Right kidney (tissue), 1 donor: ENCODE results near the gene AAGAB.

Source experiments
- DNase-seq: peaks from one replicate; pipeline ENCODE4 v3.0.0-alpha.2; 2016

AAGAB gene

DNA sequence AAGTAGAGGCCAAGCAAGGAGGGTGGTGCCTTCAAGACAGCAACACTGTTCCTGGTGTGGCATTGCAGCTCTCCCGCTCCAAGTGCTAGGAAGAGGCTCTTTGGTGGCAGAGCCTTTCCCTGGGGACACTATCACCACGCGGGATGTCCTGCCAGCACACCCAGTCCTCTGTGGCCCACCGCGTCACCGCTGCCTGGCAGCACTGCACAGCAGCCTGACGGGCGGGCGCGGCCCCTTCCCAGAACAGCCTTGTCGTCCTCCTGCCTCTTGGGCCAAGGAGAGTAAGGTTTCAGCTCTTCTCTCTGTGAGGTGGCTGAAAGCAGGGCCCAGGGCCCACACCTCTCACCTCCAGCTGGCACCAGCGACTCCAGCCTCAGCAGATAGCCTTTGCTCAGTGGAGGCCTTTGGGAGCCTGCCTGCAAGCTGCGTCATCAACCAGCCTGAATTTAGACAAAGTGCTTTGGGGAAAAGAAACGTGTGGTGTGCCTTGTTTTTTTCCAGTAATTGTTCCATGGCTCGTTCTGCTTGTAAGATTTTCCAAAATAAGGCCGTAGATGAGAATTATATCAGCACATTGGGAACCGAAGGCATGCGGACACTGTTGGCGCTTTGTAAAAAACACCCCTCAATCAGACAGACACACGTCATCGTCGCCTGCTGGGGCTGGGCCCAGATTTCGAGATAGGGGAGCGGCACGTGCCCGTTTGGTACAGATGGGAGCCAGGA is 65.0 kb downstream of the AAGAB start:
- no peak for DNase-seq

DNA sequence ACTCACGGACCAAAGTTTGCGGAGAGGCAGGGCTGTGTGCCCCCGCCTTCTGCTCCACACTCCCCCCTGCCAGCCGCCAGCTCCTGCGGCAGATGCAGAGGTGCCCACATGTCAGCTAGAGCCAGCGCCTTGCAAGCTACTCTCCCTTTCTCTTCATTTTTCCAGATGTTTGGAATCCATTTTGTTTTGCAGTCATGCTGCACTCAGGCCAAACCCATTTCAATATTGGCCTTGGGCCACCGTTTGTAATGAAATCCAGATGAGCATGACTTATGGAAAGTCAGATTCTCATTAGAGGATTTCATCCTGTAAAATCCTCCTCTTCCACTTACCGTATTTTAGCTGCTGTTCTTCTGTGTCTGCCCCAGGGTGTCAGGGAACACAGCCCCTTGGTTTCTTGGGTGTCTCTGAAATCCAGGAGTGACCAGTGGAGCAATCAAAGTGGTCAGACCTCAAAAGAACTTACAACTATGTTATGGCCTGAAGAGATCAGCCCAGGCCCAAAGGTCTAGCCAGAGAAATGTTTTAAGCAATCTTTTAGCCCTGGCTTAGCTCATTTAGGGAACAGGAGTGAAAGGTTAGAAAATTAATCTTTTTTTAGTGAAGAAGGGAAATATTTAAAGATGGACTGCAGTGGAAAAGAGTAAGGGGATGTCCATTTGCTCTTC is 65.8 kb downstream of the AAGAB start:
- no peak for DNase-seq

DNA sequence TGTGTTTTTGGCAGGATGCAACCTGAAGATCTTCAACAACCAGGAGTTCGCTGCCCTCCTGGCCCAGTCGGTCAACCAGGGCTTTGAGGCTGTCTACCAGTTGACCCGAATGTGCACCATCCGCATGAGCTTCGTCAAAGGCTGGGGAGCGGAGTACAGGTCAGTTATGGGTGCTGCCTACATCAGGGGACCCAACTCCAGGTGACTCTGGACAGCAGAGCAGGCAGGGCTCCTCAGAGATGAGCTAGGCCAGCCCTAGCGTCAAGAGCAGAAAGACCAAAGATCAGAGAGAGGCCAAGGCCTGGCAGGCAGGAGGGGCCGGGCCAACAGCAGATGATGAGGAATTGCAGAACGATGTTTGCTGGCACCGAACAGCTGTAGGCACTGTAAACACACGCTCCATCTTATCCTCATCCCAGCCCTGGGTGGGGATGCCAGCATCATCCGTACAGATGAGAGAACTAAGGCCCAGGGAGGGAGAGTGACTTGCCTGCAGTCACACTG is 67.1 kb downstream of the AAGAB start:
- DNase-seq: no peak

DNA sequence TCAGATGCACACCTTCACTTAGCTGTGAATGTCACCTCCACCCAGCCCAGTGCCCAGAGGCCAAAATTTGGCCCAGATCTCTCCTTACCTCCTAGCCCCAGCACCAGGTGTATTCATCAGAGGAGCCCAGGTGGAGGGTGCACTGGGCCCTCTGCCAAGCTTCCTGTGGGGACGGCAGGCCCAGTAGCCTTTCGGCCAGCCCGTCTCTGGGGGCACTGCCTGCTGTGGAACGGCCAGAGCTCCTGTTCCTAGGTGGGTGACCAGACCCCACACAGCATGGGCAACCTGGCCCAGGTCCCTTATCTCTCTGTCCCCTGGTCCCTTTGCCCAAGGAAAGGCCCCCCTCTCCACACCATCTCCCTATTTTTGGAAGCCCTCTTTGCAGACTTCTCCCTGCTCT is 67.8 kb downstream of the AAGAB start:
- DNase-seq: no peak

DNA sequence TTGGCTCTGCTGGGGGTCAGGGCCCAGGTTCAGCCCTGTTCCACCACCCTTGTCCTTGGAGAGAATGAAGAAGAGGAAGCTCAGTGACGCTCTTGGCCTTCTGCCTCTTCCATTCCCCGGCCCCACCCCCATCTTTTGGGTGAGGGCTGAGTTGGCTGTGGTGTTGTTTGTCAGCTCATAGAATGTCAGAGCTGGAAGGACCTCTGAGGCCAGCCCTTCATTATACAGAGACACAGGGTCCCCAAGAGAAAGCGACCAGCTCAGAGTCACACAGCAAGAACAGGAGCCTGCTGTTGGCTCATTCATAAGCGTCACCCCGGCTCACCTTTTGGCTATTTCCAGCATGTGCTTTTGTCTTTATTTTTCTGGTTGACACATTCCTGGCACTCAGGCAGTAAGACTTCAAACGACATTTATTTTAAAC is 68.2 kb downstream of the AAGAB start:
- DNase-seq: no peak

DNA sequence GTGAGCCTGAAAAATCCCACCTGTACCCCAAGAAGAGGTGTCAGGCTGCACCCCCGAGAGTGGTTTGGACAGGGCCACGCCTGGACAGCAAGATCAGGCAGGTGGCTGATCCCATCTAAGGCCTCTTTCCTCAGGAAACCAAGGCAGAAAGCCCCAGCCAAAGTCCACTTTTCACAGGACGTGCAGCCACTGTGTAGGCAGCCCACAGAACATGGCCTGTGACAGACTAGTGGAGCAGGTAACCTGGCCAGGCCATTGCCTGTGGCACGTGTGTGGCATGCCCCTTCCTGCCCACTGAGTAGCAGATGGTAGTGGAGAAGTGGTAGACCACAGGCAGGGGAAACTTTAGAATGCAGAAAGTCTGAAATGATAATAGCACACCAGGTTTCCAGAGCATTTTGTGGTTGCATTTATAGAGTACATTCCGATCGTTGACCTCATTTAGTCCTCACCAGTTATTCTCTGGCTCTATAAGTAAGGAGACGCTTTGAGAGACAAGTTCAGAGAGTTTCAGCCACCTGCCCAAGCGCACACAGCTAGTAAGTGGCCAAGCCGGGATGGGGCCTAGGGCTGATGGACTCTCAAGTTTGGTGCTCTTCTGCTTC is 68.7 kb downstream of the AAGAB start:
- no peak for DNase-seq

DNA sequence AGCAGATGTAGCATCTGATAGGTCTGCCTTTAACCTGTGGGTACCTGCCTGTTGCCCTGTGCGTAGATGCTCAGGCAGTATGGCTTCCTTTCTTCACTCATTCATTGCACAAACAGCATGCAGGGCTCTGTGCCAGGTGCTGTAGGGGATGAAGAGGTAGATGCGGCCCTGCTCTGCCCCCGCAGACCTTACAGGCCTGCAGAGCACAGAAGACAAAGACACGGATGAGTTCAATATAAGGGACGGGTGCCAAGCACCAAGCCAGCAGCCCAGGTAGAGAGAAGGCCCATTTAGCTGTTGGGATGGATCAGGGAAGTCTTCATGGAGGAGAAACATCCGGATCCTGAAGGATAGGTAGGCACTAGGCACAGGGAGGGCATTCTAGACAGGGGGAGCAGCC is 69.4 kb downstream of the AAGAB start:
- DNase-seq: no peak

DNA sequence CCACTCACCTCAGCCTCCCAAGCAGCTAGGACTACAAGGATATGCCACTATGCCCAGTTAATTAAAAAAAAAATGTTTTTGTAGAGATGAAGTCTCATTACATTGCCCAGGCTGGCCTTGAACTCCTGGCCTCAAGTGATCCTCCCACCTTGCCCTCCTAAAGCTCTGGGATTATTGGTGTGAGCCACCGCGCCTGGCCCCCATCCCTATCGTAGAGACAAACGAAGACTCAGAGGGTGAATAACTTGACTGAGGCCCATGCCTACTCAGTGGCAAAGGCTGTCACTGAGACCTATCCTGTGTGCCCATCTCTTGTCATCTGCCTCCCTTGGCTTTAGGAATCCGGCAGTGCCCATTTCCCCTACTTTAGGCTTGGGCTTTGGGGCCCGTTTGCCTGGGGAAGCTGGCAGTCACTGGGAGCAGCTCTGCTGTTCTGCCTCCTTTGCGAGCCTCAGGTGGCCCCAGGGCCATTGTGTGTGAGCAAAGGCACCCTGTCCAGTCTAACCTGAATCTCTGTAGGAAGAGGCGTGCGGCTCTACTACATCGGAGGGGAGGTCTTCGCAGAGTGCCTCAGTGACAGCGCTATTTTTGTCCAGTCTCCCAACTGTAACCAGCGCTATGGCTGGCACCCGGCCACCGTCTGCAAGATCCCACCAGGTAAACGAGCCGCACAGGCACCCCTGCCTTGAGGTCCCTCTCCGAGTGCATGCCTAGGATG is 70.1 kb downstream of the AAGAB start:
- no peak for DNase-seq

DNA sequence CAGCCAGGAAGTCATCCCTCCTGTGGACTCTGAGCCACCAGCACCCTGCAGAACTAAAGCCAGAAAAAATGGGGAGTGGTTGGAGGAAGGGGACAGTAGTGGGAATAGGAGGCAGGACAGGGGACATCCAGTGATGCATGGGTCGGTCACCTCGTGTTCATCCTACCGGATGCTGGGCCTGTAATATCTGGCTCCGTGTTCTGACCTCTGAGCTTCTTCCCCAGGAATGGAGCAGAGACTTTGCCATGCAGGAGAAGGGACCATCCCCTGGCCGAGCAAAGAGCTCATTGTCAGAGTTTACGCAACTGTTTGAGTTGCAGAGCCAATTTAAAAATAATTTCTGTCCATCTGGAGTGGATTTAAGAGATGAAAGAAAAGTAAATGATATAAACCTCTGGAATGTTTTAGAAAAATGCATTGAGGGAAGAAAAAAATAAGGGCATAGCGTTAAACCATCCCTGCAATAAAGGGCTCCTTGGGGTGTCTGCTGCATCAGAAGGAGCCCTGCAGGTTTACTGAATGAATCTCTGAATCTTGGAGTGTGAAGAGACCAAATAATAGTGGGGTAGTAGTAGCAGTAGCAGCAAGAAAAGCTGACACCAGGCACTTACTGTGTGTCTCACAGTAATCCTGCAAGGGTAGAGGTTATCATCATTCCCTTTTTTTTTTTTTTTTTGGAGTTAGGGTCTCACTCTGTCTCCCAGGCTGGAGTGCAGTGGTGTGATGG is 70.9 kb downstream of the AAGAB start:
- no peak for DNase-seq

DNA sequence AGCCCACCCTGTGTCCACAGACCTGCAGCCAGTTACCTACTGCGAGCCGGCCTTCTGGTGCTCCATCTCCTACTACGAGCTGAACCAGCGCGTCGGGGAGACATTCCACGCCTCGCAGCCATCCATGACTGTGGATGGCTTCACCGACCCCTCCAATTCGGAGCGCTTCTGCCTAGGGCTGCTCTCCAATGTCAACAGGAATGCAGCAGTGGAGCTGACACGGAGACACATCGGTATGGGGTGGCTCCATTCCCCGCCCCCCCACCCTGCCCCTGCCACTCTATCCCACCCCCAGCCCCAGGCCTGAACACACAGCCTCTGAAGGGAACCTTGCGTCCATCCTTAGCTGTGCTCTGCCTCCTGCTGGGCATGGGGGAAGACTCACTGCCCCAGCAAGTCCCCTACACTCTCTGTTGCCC is 73.2 kb downstream of the AAGAB start:
- no peak for DNase-seq

DNA sequence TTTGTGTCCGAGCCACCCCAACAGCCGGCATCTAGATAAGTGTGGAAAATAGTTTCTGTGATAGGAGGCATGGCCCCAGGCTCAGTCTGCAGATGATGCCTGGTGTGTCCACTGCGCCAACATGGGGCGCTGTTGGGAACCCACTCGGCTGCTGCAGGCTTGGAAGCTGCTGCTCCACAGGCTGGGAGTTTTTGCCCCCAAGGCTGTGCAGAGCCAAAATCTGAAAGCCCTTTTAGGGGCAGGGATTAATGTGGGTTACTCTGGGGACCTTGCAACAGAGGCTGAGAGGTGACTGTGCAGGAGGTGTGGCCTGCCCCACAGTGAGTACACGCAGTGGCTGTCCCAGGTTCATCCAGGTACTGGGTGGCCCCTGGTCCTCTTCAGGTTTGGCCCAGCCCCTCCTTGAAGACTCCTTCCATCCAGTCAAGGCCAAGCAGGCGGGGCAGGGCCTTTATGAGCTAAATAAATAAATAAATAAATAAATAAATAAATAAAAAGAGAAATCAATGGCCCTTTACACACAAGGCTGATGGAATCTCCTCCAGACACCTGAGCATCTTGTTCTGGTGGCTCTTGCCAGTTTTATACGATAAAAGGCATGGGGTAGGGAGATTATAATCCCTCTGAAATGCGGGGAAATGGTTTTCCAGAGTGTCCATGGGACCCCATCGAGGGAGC is 73.8 kb downstream of the AAGAB start:
- DNase-seq: no peak

DNA sequence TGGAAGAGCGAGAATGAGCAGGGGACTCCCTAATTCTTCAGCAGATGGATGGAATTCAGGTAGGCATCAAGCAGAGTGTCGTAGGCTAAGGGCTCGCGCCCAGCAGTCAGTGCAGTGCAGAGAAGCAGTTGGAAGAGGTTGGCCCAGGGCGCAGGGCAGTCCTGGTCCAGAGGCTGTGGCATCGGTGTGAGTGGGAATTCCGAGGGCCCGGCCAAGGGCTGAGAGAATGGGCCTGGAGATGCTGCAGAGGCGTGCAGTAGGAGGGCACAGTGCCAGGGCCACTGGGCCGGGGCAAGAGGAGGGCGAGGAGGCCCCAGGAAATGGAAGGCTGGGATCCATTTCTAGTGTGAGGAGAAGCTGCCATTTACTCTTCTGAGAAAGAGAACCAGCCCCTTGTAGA is 74.4 kb downstream of the AAGAB start:
- DNase-seq: no peak

DNA sequence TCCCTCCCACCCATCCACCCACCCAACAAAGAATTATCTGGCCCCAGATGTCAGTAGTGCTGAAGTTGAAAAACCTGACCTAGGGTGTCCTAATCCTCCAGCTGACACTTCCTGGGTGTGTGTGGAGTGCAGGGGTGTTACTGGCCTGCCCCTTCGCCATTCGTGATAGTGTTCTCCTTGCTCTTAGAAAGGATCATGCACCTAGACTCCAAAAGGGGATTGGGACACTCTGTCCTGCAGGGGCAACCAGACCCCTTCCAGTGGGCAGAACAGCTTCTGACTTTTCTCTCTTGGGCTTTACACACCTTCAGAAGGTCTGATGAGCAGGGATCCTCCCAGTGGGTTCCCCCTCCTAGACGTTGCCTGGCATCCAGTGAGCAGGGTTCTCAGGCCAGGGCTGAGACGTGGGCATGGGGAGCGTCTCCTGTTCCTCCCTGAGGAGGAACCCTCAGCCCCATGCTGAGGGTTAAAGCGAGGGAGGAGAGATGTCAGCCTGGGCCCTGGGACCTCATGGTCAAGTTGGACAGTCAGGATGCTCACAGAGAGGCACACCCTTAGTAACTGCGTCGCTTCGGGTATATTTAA is 75.0 kb downstream of the AAGAB start:
- no peak for DNase-seq

DNA sequence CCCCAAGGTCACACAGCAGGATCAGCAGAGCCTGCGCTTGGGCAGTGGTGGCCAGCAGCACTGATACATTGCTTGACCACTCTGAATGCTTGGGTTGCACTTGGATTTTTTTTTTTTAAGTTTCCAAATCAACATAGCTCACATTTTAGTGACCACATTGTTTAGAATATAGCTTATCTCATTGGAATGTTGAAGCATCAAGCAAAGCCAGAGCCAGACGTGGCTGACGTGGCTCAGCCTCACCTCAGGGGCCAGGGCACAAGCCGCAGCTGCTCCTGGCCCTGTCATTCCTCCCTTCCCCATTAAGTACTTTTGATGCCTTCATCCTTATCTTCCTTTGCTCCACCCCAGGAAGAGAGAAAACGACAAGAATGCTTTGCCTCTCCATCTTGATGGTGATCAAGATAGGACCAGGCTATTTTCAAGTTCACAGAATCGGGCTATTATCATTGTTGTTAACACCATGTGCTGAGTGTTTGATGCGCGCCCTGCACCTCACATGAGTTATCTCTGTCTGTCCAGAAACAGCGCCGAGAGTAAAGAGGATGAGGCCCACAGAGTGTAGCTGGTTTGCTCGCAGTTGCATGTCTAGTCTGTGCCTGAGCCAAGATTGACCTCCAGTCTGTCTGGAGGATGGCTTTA is 75.8 kb downstream of the AAGAB start:
- no peak for DNase-seq

DNA sequence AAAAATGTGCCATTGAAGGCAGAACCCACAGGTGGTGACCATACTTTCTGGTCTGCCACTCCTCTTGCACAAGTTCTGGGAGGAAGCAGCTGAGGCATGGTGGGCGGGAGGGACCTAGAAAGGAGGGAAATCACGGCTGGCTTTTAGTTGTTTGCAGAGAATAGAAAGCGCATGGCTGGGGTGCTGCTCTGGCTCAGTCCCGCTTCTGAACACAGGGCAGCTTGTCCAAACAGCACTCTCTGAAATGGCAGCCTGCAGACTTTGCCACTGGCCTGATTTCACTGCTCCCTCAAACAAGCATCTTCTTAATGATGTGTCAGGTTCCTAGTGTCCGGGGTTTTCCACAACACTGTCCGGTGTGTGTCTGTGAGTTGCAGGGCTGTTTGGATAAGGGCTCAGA is 76.7 kb downstream of the AAGAB start:
- no peak for DNase-seq

DNA sequence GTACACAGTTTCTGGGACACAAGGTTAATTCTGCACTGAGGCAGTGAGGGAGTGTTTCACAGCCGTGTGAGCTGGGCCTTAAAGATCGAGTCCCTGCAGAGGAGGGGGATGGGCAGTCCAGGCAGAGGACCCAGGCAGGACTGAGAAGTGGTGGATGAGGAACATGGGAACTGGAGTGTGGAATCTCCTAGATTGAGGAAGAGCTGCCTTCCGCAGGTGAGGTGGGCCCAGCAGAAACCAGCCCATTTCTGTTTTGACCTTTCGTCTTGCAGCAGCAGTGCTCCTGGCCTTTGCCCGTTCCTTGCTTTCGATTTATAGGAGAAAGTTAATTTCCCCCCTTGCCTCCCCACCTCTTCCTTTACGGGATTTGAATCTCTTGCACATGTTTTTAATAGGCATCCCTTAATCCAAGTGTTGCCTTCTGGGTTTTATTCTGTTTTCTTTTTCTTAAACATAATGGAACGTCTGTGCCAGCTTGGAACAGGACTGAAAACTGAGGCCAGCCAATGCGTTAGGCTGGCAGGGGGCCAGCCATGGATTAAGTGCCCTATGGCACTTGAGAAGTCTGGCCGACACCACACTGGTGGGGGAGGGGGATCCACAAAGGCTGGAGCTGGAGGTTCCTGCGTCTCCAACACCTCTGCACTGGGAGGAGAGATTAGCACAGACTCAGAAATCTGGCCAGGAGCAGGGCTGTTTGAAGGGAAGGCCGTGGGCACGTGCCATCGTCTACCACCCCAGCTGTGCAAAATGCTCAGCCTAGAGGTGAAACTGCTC is 78.1 kb downstream of the AAGAB start:
- DNase-seq: no peak

DNA sequence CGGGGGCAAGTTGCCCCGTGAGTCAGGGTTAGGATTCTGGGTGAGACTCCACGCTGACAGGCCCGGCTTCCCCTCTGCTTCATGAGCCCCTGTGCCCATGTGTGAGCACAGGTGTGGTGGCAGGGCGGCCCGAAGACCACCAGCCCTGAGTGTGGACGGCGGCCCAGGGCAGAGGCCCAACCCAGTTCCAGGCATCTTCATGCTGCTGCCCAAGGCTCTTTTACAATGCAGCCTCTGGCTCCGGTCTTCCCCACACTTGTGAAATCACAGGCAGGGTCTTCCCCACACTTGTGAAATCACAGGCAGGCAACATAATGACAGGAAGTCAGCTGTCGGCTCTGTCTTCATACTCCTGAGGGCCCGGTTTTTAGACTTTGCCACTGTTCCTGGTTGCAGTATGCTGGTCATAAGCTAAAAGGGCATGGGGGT is 78.8 kb downstream of the AAGAB start:
- DNase-seq: no peak

DNA sequence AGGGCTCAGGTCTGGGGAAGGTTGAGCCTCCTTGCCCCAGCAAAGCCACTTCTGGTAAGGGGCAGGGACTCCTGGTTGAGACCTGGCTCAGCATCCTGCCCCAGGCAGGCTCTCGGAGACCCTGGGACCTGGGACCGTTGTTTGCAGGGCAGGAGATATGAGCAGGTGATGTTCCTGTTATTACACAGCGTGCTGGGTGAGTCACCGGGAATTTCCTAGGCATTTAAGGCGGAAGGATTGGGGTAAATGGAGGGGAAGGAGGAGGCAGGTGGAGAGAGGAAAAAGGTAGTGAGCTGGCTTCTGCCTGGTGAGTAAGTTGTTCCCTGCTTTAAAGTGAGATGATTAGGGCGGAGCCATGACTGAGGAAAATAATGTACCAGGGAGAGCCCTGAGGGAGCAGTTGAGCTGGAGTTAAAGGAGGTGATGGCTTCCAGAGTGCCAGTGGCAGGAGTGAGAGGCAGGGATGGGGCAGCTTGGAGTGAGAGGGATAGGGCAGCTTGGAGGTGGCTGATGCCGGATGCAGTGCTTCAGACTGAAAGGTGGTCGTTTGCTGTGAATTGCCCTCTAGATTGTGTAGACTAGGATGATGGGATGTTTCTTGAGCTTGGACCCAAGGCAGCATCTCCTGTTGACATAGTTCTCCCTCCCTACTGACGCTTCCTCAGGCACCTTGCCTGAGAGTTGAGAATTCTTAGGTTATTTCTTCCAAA is 79.4 kb downstream of the AAGAB start:
- DNase-seq: no peak

DNA sequence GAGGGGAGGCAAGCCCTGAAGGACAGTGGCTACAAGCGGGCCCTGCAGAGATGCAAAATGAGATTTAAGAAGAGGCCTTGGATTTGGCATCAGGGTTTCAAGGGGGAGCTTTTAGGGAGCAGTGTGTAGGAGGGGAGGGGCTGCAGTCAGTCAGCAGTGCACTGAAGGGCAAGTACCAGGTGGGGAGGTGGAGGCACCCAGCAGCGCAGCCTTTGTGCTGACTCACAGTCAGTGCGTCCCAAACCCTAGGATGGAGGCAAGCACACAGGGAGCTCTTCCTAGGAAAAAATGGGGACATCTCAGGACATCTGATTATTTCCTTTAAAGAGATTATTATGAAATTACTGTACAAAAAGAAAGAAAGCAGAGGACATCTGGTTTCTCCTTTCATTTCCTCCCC is 80.0 kb downstream of the AAGAB start:
- no peak for DNase-seq
